GM19467 (cell line): ENCODE measurements around the gene TCF25.
A peak's percentile ranks its signal among the peaks of the same experiment; 100 is the strongest.
"Not testable (repeated sequence)": the region's sequence is repeated elsewhere in the genome, so short reads cannot be mapped to it uniquely, and the experiment has no call there.

Experiments used
- ATAC-seq: cut with Tn5 transposase; IDR thresholded peaks from one replicate; pipeline ENCODE4 v1.9.1; 2021; ENCODE audit warnings: mild to moderate bottlenecking, moderate library complexity; ENCODE audit not compliant: unreplicated experiment

The TCF25 gene

DNA sequence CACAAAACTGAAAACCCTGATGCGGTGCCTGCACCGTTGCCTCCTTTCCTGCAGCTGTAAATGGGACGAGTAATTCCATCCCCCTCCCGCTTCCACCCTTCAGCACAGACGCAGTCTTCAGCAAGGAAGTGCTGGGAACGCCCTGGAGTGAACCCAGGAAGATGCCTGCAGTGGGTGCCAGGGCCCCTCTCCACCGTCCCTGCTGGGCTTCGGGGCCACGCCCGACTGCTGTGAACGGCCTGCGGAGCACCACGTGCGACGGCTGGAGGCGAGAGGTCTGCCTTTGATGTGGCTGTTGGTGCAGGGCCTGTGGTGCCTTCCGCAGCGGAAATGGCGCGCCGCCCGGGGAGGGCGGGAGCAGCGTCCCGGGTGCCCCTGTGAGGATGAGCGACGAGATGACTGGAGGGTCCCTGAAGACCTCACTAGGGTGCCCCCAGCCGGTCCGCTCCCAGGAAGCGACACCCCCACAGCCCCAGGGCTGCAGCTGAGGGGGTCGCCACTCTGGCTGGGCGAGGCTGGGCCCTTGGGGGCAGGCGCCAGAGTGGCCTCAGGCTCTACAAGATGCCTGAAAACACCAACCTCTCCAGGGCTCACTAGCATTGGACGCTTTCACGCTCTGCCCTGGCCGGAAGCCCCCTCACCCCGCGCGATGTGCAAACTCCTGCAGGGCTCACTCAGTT is 44.5 kb downstream of the TCF25 start:
- peak; percentile 72 for ATAC-seq

DNA sequence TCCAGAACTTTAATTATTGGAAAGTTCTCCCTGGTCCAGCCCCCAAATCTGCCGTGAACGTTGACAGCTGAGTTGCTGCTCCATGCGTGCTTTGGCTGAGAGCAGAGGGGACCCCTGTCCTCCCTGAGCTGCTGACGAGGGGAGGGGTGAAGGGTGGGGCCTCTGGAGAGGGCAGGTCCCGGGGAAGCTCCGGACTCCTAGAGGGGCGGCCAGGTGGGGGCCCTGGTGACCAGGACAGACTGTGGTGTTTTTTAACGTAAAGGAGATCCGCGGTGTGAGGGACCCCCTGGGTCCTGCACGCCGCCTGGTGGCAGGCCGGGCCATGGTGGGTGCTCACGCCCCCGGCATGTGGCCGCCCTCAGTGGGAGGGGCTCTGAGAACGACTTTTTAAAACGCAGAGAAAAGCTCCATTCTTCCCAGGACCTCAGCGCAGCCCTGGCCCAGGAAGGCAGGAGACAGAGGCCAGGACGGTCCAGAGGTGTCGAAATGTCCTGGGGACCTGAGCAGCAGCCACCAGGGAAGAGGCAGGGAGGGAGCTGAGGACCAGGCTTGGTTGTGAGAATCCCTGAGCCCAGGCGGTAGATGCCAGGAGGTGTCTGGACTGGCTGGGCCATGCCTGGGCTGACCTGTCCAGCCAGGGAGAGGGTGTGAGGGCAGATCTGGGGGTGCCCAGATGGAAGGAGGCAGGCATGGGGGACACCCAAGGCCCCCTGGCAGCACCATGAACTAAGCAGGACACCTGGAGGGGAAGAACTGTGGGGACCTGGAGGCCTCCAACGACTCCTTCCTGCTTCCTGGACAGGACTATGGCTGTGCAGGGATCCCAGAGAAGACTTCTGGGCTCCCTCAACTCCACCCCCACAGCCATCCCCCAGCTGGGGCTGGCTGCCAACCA is 45.3 kb downstream of the TCF25 start, which contains the start of gene MC1R:
Gene MC1R (plus strand): TSS at position 410 of the 895 bp plus-strand sequence. CDS start 397 bp downstream, at position 807.
- peak; percentile 20 for ATAC-seq

DNA sequence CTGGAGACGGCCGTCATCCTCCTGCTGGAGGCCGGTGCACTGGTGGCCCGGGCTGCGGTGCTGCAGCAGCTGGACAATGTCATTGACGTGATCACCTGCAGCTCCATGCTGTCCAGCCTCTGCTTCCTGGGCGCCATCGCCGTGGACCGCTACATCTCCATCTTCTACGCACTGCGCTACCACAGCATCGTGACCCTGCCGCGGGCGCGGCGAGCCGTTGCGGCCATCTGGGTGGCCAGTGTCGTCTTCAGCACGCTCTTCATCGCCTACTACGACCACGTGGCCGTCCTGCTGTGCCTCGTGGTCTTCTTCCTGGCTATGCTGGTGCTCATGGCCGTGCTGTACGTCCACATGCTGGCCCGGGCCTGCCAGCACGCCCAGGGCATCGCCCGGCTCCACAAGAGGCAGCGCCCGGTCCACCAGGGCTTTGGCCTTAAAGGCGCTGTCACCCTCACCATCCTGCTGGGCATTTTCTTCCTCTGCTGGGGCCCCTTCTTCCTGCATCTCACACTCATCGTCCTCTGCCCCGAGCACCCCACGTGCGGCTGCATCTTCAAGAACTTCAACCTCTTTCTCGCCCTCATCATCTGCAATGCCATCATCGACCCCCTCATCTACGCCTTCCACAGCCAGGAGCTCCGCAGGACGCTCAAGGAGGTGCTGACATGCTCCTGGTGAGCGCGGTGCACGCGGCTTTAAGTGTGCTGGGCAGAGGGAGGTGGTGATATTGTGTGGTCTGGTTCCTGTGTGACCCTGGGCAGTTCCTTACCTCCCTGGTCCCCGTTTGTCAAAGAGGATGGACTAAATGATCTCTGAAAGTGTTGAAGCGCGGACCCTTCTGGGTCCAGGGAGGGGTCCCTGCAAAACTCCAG is 46.4 kb downstream of the TCF25 start:
- no peak for ATAC-seq

DNA sequence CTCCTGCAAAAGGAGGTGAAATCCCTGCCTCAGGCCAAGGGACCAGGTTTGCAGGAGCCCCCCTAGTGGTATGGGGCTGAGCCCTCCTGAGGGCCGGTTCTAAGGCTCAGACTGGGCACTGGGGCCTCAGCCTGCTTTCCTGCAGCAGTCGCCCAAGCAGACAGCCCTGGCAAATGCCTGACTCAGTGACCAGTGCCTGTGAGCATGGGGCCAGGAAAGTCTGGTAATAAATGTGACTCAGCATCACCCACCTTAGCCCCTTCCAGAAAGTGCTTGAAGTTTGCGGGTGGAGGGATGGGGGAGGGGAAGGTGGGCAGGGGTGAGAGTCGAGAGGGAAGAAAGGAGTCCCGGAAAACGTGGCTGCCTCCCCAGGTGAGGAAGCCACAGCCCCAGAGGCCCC is 47.3 kb downstream of the TCF25 start:
- ATAC-seq = no peak

DNA sequence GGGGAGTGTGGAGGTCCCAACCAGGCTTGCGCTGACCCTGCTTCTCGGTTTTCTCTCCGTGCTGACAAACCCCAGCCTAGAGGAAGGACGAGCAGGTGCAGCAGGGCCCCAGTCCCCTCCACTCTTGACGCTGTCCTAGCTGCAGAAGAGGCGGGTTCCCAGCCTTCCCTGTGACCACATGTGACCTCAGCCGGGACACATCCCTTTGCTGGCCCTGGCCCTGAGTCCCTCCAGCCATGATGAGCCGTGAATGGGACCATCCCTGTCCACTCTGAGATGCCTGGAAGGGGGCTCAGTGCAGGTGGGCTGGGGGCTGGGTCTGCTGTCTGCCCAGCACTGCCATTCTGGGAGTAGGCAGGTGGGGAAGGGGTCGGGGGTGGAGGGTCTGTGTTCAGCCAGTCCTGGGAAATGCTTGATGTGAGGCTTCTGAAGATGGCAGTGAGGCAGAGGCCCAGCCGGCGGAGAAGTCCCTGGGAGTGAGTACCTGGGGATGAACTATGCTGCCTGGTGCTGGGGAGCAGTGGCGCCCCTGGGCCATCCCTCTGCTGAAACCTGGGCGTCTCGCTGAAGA is 47.8 kb downstream of the TCF25 start:
- no peak for ATAC-seq

DNA sequence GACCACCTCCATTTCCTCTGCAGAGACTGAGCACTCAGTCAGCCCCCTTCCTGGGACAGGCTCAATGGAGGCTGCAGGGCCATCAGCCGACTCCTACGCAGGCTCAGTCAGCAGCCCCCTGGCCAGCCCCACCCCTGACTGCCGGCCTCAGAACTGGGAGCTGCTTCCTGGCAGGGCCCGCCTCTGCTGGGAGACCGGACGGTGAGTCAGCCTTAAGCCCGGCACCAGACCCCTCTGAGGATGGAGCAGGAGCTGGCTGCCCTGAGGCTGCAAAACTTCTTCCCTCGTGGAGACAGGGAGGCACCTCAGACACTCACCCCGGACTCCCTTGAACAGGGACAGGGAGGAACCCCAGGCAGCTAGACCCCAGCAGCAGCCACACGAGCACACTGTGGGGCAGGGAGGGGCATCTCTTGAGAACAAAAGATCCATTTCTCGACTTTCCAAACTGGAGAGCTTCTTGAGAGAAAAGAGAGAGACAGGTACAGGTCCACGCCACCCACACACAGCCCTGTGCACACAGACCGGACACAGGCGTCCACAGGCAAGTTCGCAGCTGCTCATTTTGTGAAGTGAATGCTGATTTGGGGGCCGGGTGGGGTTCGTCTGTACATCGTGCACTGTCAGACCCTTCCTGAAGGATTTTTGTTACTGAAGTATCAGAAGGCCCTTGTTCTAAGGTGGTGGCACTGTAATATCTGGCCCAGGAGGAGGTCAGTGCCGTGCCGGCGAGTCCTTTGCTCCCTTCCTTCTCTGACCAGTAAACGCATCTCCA is 48.5 kb downstream of the TCF25 start:
- no peak for ATAC-seq

DNA sequence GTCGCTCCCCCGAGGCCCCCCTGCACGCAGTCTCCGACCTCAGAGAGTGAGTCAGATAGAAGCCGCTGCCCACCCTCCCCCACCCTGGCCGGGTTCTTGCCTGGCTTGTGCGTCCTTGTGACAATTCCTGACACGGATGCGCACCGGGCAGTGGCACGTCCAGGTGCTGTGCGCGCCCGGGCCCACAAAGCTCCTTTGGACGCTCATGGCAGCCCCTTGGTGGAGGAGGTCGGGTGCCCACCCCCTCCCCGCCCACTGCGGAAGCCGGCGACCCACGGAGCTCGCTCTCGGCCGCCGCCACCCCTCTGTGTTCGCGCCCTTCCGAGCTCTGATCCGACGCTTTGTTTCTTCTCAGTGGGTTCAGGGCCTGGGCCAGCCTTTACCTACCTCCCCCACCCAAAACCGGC is 49.1 kb downstream of the TCF25 start:
- ATAC-seq = no peak

DNA sequence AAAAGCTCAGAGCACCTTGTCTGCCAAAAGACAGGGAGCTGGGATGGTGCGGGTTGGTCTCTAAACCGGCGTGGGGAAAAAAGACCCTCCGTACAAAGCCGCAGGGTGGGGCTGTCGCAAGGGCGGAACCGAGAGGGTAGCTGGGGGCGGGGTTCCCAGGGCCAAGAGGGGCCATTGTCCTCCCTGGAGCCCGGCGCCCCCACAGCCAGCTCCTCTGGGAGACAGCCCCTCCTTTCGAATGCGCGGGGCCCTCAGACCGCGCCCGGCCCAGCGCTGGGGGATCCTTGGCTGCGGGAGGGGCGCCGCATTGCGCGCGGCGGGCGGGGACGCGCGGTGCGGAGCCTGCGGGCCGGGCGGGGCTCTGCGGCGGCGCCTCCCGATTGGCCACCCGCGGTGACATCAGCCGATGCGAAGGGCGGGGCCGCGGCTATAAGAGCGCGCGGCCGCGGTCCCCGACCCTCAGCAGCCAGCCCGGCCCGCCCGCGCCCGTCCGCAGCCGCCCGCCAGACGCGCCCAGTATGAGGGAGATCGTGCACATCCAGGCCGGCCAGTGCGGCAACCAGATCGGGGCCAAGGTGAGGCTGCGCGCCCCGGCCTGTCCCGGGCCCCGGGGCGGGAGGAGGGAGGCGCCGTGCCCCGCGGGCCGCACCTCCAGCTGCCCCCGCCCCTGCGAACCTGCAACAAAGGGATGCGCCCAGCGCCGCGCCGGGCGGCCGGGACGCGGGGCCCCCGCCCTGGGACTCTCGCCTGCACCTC is 49.7 kb downstream of the TCF25 start, which contains the start of gene TUBB3:
Gene TUBB3 (plus strand): TSS at position 459 of the 756 bp plus-strand sequence. CDS start 60 bp downstream, at position 519.
- no peak for ATAC-seq

DNA sequence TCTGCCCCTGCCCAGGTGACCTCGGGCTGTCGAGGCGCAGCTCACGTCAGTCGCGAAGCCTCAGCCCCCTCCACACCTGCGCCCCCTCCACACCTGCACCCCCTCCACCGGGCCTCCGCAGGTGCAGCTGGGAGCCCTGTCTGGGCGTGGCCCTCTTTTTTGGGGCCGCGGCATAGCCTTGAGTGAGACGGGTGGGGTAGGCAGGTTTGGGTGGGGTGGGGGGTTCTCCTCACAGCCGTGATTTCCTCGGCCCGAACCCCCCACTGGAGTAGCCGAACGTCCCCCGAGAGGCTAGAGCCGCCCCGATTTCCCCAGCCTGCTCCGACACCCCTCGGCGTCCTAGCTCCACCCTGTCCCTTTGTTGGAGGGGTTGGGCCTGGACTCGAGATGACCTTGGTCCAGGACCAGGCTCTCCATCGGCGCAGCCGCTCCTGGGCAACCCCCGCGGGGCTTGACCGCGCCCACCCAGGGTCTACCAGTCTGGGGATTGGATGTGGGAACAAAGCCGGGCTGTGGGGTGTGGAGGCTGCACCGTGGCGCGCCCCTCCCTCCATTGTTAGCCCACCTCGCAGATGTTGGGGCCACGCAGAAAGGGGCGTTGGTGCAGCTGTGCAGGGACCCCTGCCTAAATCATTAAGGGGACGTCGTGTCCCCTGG is 50.4 kb downstream of the TCF25 start:
- no peak for ATAC-seq

DNA sequence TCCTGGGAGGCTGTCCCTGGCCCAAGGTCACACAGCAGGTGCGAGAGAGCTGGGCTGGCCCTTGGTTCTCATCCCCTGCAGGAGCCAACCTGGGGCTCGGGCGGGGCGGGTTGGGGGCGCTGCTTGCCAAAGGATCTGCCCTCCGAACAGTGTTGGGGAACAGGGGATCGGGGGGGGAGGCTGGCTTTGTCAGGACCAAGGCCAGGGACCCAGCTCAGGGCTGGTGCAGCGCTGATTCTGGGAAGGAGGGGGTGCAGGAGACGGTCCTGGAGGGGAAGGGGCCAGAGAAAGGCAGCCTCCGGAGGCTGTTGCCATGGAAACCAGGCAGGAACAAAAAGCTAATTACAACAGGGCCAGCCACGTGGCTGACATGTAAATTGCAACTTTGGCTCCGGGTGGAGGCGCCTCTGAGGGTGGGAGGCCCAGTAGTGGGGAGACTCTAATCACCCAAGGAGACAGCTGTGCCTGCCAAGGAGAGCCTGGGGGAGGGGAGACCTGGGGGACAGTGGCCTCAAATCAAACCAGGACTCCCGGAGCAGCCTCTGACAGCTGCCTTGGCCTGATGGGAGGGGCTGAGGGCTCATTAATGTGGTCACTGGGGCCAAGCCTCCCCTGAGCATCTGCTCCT is 51.0 kb downstream of the TCF25 start:
- ATAC-seq = no peak

DNA sequence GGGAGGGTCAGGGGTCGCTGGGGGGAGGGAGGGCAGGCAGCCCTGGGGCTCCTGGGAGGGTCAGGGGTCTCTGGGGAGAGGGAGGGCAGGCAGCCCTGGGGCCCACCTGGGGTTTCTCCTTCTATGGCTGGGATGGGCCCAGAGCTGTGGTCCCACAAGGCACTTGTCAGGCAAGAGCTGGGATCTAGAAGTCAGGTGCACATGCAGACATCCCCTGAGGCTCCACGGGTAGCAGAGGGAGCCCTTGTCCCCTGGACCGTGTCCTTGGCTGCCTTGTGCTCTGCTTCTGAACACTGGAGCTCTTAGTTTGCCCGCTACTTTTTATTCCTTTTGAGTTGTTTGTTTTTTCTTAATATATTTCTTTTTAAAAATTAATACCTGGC is 51.5 kb downstream of the TCF25 start:
- no peak for ATAC-seq

DNA sequence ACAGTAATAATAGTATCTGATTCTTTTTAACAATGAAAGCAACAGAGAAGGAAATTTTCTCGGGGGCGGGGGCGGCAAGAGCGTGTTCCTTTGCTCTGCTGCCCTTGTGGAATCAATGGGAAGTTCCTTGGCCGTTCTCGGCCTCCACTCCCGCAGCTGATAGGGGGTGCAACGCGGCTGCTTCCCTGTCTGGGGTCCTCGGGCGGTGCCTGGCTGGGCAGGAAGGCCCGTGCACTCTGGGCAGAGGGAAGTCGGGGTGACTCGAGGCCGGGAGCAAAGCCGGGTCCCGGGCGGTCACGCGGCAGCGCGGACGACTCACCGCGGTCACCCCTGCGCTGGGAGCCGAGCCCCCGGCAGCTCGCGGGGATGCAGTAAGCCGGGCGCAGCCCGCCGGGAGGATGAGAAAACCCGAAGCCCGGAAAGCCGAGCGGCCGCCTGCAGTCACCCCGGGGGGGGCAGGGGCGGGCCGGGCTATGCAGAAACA is 52.2 kb downstream of the TCF25 start:
- ATAC-seq = no peak

DNA sequence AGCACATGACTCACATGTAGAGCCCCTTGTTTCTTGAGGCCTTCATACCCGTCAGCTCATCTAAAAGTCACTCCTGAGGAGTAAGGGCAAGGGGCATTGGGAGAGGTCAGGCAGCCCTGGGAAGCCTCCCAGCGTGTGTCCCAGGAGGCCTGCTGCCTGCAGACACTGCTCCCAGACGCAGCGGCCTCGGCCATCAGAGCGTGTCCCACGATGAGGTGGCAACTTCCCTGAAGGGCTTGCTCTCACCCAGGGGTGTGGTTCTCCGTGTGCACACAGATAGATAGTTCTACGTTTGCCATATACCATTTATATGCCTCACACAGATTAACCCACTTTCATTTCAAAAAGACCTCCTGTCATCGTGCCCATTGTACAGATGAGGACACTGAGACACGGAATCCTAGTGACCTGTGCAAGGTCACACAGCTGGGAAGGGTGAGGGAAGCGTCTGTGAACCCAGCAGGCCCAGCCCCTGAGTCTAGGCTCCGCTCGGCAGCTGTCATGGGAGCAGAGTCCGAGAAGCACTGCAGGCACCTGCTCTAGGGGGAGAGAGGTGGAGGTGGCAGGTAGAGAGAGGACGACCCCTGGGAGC is 58.0 kb downstream of the TCF25 start:
- ATAC-seq = no peak

DNA sequence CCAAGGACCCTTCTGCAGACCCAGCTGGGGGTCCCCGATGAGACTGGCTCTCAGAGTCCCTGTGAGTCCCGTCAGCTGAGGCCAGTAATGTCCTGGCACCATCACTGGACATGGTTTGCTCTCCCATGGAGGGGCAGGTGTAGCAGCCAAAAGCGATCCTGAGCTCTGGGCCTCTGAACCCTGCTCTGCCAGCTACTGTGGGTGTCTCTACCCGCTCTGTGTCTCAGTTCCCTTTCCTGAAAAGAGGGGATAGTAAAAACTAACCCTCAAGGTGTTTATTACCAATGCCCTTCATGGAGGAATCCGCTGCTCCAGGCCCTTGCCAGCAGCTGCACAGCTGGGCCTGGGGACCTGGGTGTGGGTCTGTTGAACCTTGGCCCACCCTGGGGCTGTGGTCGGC is 58.6 kb downstream of the TCF25 start:
- ATAC-seq = no peak

DNA sequence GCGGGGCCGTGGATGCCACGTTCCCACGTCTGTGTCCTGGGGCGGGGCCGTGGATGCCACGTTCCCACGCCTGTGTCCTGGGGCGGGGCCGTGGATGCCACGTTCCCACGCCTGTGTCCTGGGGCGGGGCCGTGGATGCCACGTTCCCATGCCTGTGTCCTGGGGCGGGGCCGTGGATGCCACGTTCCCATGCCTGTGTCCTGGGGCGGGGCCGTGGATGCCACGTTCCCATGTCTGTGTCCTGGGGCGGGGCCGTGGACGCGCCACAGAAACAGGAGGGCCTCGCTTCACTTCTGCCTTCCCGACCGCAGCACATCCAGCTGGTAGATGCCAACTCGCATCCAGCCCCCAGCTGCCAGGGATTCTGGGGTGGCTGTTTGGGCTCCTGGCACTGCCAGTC is 60.6 kb downstream of the TCF25 start:
- not testable (repeated sequence) for ATAC-seq

DNA sequence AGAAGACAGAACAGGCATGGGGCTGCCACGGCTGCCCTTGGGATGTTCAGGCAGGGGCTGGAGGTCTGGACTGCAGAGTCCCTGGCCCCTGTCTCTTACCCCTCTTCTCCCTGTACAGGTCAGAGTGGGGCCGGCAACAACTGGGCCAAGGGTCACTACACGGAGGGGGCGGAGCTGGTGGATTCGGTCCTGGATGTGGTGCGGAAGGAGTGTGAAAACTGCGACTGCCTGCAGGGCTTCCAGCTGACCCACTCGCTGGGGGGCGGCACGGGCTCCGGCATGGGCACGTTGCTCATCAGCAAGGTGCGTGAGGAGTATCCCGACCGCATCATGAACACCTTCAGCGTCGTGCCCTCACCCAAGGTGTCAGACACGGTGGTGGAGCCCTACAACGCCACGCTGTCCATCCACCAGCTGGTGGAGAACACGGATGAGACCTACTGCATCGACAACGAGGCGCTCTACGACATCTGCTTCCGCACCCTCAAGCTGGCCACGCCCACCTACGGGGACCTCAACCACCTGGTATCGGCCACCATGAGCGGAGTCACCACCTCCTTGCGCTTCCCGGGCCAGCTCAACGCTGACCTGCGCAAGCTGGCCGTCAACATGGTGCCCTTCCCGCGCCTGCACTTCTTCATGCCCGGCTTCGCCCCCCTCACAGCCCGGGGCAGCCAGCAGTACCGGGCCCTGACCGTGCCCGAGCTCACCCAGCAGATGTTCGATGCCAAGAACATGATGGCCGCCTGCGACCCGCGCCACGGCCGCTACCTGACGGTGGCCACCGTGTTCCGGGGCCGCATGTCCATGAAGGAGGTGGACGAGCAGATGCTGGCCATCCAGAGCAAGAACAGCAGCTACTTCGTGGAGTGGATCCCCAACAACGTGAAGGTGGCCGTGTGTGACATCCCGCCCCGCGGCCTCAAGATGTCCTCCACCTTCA is 61.5 kb downstream of the TCF25 start:
- no peak for ATAC-seq

DNA sequence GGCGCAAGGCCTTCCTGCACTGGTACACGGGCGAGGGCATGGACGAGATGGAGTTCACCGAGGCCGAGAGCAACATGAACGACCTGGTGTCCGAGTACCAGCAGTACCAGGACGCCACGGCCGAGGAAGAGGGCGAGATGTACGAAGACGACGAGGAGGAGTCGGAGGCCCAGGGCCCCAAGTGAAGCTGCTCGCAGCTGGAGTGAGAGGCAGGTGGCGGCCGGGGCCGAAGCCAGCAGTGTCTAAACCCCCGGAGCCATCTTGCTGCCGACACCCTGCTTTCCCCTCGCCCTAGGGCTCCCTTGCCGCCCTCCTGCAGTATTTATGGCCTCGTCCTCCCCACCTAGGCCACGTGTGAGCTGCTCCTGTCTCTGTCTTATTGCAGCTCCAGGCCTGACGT is 62.2 kb downstream of the TCF25 start:
- not testable (repeated sequence) for ATAC-seq
